ENCODE results near the gene PLA2G4F. TPM values are rescaled to one million over a fixed set of nuclear protein-coding genes. Genes with fewer than 3 reads are reported as not detected.

The PLA2G4F gene
- total RNA-seq, 1 donor from 2014 or later: 0.40 TPM

DNA sequence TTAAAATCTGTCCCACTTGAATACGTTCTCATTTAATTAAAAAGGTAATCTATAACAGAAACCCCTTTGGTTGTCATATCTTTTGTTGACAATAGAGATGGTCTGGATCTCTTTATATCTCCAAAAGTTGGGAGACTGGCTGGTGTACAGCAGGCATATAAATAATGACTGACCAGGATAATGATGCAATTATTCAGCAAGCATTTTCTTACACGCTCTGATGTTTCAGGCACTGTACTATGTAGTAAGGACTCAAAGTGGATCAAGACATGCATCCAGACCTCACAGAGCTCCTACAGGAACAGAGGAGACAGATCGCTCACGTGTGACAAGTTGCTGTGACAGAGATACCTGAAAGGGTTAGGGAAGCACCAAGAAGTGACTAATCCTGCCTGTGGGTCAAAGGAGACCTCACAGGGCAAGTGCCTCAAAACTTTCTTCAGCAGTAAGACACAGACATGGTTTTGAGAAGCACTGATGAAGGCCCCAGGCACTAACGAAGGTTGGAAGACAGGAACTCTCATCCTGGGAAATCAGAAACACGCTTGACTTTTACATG lies 26.0 kb upstream of the PLA2G4F start:
- DNase-seq (ENCODE audit: low read depth): no peak
- TF ChIP-seq, protein P1, sequence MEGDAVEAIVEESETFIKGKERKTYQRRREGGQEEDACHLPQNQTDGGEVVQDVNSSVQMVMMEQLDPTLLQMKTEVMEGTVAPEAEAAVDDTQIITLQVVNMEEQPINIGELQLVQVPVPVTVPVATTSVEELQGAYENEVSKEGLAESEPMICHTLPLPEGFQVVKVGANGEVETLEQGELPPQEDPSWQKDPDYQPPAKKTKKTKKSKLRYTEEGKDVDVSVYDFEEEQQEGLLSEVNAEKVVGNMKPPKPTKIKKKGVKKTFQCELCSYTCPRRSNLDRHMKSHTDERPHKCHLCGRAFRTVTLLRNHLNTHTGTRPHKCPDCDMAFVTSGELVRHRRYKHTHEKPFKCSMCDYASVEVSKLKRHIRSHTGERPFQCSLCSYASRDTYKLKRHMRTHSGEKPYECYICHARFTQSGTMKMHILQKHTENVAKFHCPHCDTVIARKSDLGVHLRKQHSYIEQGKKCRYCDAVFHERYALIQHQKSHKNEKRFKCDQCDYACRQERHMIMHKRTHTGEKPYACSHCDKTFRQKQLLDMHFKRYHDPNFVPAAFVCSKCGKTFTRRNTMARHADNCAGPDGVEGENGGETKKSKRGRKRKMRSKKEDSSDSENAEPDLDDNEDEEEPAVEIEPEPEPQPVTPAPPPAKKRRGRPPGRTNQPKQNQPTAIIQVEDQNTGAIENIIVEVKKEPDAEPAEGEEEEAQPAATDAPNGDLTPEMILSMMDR (conservative IDR thresholded peaks at IDR 0.05; ENCODE audit: low read depth, low read length): no peak
- H3K4me3 ChIP-seq (ENCODE audit: low read depth, low read length): no peak overlapping the region

DNA sequence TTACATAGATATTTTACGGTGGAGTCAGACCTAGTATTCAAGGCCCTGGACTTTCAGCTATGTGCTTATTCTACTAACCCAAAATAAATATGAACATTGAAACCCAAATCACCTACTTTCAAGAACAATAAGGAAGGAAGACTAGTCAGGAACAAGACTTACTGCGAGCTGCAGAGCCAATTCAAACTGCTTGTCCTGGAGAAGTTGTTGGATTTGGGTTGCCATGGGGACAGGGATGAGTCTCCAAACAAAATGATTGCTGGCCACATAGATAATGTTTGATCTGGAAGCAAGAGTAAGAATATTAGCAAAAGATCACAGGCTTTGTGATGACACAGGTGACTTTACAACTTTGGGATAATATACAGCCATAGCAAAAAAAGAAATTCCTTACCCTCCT lies 21.6 kb upstream of the PLA2G4F start:
- TF ChIP-seq, protein P1 (conservative IDR thresholded peaks at IDR 0.05; ENCODE audit: low read depth, low read length): no peak

DNA sequence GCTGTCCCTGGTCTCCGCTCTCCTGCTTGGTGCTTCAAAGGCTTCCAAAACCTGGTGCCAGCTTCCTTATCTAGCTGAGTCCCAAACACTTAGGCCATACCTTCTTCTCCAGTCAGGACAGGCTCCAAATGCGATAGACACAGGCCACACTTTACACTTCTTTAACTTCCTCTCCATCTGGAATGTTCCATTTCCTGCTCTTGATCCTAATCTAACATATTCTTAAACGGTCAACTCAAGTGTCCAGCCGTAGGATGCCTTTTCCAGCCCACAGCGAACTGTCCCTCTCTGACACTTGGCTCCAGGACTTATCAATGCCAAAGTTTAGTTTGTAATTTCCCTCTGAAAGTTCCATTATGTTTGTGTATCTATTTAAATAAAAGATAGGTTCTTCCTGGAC lies 19.2 kb upstream of the PLA2G4F start:
- TF ChIP-seq, protein P1 (conservative IDR thresholded peaks at IDR 0.05; ENCODE audit: low read depth, low read length): no peak
- no peak overlapping the region for H3K4me3 ChIP-seq (ENCODE audit: low read depth, low read length)
- DNase-seq (ENCODE audit: low read depth): no peak

More for the DNA sequence above, 21.6 kb upstream of the PLA2G4F start:
- H3K4me3 ChIP-seq (ENCODE audit: low read depth, low read length): no peak overlapping the region
- no peak for DNase-seq (ENCODE audit: low read depth)

DNA sequence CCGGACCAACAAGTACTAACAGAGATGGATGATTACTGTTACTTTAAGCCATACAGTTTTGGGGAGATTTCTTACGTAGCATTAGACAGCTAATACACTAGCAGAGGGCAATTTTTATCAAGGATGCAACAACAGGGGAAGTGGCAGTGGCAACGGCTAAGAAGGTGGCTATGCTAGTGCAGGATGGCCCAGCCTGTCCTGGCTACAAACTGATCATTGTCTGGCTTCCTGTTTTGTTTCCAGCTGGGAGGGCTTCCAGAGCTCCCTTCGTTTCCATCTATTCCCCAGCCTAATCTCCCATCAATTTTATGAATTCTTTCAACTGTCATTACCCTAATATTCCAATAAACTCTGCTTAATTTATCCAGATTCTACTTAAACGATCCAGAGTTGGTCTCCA lies 16.0 kb upstream of the PLA2G4F start:
- no peak overlapping the region for H3K4me3 ChIP-seq (ENCODE audit: low read depth, low read length)
- DNase-seq (ENCODE audit: low read depth): no peak
- TF ChIP-seq, protein P1 (conservative IDR thresholded peaks at IDR 0.05; ENCODE audit: low read depth, low read length): no peak

DNA sequence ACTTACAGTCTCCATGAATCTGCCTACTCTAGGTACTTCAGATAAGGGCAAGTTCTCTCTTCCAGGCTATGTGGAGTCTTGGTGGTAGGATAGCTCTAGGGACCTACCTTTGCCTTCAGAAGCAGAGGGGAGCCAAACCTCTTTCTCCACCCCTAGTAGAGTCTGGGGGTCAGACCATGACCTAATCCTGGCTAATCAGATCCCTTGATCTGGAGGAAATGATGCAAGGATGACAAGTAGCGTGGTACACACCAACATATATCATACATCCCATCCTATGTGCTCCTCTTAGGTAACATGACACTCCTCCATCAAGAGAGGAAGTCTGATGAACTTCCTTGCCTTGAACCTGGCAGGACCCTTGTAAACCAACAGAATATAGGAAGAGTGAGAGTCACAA lies 15.4 kb upstream of the PLA2G4F start:
- H3K4me3 ChIP-seq (ENCODE audit: low read depth, low read length): no peak overlapping the region
- TF ChIP-seq, protein P1 (conservative IDR thresholded peaks at IDR 0.05; ENCODE audit: low read depth, low read length): no peak
- DNase-seq (ENCODE audit: low read depth): no peak

DNA sequence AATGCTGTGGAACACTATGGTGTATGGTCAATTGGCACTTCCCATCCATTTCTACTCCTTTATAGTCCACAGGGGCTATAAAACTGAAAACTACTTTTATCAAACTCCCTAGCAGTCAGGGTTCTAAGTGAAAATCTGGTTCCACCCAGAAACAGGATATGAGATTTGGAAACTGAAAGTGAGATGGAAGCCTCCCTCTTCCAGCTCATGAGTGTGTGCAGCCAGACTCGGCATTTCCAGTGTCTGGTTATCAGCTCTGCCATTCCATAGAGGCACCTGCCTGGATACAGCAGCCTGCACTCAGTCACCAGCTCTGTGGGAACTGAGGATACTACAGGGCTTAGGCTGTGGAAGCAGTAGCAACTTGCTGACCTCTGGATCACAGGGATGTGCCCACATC lies 14.7 kb upstream of the PLA2G4F start:
- TF ChIP-seq, protein P1 (conservative IDR thresholded peaks at IDR 0.05; ENCODE audit: low read depth, low read length): no peak
- no peak overlapping the region for H3K4me3 ChIP-seq (ENCODE audit: low read depth, low read length)
- no peak for DNase-seq (ENCODE audit: low read depth)

DNA sequence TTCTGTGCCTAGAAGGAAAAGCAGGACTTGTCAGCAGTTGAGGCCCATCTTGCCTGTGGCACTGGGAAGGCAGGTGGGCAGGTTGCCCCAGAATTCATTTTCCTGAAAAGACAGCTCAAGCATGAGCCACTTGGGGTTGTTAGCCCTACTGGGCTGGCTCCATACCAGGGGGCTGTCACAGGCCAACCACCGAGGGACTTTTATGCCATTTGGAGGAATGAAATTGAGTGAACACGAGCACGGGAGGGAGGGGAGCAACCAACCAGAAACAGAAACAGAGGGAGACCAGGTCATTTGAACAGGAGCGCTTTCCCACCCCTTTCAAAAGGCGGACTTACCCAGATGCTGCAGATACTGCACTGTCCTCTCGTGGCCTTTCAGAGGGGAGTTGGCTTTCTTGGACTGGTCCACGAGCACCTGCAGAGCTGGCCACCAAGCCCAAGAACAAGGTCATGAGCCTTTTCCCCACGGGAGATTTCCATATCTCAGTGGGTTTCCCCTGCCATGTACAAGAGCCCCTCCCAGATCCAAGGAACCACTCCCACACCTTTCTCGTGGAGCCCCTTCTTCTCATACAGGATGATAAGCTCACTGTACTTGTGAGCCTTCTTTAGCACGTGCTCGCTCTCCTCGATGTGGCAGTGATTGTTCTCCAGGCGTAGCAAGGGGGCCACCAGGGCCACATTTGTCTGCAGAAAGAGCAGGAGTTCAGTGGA lies 9.9 kb upstream of the PLA2G4F start:
- no peak for DNase-seq (ENCODE audit: low read depth)
- no peak overlapping the region for H3K4me3 ChIP-seq (ENCODE audit: low read depth, low read length)
- TF ChIP-seq, protein P1 (conservative IDR thresholded peaks at IDR 0.05; ENCODE audit: low read depth, low read length): no peak

Data from epithelial cell of proximal tubule (primary cell).